PFSK-1 (cell line): ENCODE results near the gene UGCG.

ENCODE experiments used
- FOXP2 ChIP-seq: optimal IDR thresholded peaks from 2 replicates; pipeline ENCODE3; 2011; ENCODE audit warnings: borderline replicate concordance, control low read depth, inconsistent platforms; ENCODE audit not compliant: insufficient read depth; ENCODE audit errors: extremely low read length, extremely low read depth
- POLR2AphosphoS5 ChIP-seq: IDR thresholded peaks from 2 replicates; pipeline ENCODE4 v1.6.1; 2012; ENCODE audit warnings: low read depth, mild to moderate bottlenecking, control low read depth, low read length, moderate library complexity
- REST ChIP-seq, 2 experiments: IDR thresholded peaks; 2 replicates each; pipeline versions ENCODE4 v1.6.1 to v1.8.0; 2011 to 2012; ENCODE audit warnings: low read depth in 2 of 2, low read length in 2 of 2, control low read depth in 1 of 2, inconsistent platforms in 1 of 2, mild to moderate bottlenecking in 1 of 2, moderate library complexity in 1 of 2; ENCODE audit not compliant: insufficient read depth in 1 of 2
- SIN3A ChIP-seq: IDR thresholded peaks from 2 replicates; pipeline ENCODE4 v1.6.1; 2012; ENCODE audit warnings: mild to moderate bottlenecking, low read length, moderate library complexity, borderline replicate concordance; ENCODE audit not compliant: insufficient read depth
- TAF1 ChIP-seq: IDR thresholded peaks from 2 replicates; pipeline ENCODE4 v1.6.1; 2012; ENCODE audit warnings: low read length, control low read depth, borderline replicate concordance; ENCODE audit not compliant: insufficient read depth

DNA sequence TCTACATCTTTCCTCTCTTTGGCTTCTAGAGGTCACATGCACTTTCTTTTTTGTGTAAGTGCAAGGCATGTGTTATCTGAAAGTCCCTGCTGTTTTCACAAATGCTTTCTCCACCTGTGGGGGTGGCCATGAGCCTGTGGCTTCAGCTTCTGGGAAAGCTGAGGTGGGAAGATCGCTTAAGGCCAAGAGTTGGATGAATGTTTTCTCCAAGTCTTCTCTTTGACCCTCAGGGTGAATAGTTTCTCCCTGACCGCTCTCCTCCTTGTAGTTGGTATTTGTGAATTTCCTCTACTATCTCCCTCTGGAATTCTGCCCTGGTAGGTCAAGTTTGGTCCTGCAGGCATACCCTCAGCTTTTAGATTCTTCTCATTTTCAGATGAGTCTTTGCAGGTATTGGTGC lies 74.2 kb downstream of the UGCG start:
- no peak for TF ChIP-seq TAF1
- no peak for TF ChIP-seq REST (IDR thresholded peaks at IDR 0.05; ENCODE audit: insufficient read depth in 1 of 2, low read depth in 2 of 2, low read length in 2 of 2)
- no peak for TF ChIP-seq SIN3A
- no peak for TF ChIP-seq FOXP2
- TF ChIP-seq POLR2AphosphoS5 = no peak
